Stimulated activated CD8-positive, alpha-beta memory T cell treated with anti-CD3 and anti-CD28 coated beads, Interleukin-2, amount 100 ng/mL, for 48 hours (primary cell): Measurements from ENCODE around the gene PIP5KL1.

Experiments used
- DNase-seq, 2 donors: peaks; one replicate each; pipeline ENCODE4 v3.0.0-alpha.2; 2020; ENCODE audit warnings: low read depth in 2 of 2

Gene PIP5KL1

GRCh38 chr9:127929625-127929979, 975 bp downstream of the PIP5KL1 start:
- DNase-seq: no peak

- no peak for DNase-seq
Observed at GRCh38 chr9:127928676-127929624, 1.6 kb downstream of the PIP5KL1 start.

- DNase-seq: no peak
Observed at GRCh38 chr9:127927988-127928675, 2.4 kb downstream of the PIP5KL1 start.

- peak; percentile 53 to 74 for DNase-seq
Observed at GRCh38 chr9:127927201-127927987, 3.2 kb downstream of the PIP5KL1 start.

- DNase-seq: no peak
Observed at GRCh38 chr9:127926906-127927200, 3.7 kb downstream of the PIP5KL1 start.

- no peak for DNase-seq
Observed at GRCh38 chr9:127925959-127926905, 4.3 kb downstream of the PIP5KL1 start.

GRCh38 chr9:127924736-127925444, 5.7 kb downstream of the PIP5KL1 start:
- no peak for DNase-seq

GRCh38 chr9:127923771-127924170, 6.8 kb downstream of the PIP5KL1 start:
- no peak for DNase-seq

GRCh38 chr9:127923046-127923445, 7.5 kb downstream of the PIP5KL1 start:
- no peak for DNase-seq

- peak; percentile 66 to 71 for DNase-seq
Observed at GRCh38 chr9:127921557-127922120, 8.9 kb downstream of the PIP5KL1 start.

GRCh38 chr9:127920794-127921193, 9.8 kb downstream of the PIP5KL1 start:
- DNase-seq: no peak

GRCh38 chr9:127919253-127919815, 11.2 kb downstream of the PIP5KL1 start:
- no peak for DNase-seq

- DNase-seq: no peak
Observed at GRCh38 chr9:127918183-127919107, 12.1 kb downstream of the PIP5KL1 start.

- no peak for DNase-seq
Observed at GRCh38 chr9:127917603-127918002, 13.0 kb downstream of the PIP5KL1 start.

- peak; percentile 94 to 98 for DNase-seq
Observed at GRCh38 chr9:127916720-127917581, 13.6 kb downstream of the PIP5KL1 start, which contains the start of gene ST6GALNAC4. Gene ST6GALNAC4, minus strand, starts transcription at chr9:127917041. Its CDS starts 622 bp downstream, at chr9:127916419.

- DNase-seq: no peak
Observed at GRCh38 chr9:127915801-127916719, 14.5 kb downstream of the PIP5KL1 start.

GRCh38 chr9:127915325-127915752, 15.2 kb downstream of the PIP5KL1 start:
- no peak for DNase-seq
